ENCODE data around the gene NAV2.
A peak's percentile ranks its signal among the peaks of the same experiment; 100 is the strongest.
"Not testable (repeated sequence)": the region's sequence is repeated elsewhere in the genome, so short reads cannot be mapped to it uniquely, and the experiment has no call there.

Gene NAV2

GRCh38 chr11:19960410-19960809 is 247.8 kb downstream of the NAV2 start:
- DNase-seq: not testable (repeated sequence)

DNA sequence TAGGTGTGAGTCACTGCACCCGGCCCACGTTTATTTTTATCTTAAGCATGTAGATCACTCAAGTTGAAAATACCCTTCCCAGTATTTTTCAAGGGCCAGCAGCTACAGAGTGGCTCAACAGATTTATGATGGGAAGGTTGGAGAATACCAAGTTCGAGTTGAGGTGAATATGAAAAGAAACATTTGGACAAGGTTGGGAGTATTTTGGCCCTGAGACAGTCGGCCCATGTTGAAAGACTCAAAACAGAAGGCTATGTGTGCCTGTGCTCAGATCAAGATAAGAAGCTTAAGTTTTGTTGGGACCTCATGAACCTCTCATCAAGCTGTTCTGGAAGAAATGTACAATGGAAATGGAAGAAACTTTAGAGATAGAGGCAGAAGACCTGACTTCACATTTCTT is 248.6 kb downstream of the NAV2 start:
- no peak for DNase-seq

DNA sequence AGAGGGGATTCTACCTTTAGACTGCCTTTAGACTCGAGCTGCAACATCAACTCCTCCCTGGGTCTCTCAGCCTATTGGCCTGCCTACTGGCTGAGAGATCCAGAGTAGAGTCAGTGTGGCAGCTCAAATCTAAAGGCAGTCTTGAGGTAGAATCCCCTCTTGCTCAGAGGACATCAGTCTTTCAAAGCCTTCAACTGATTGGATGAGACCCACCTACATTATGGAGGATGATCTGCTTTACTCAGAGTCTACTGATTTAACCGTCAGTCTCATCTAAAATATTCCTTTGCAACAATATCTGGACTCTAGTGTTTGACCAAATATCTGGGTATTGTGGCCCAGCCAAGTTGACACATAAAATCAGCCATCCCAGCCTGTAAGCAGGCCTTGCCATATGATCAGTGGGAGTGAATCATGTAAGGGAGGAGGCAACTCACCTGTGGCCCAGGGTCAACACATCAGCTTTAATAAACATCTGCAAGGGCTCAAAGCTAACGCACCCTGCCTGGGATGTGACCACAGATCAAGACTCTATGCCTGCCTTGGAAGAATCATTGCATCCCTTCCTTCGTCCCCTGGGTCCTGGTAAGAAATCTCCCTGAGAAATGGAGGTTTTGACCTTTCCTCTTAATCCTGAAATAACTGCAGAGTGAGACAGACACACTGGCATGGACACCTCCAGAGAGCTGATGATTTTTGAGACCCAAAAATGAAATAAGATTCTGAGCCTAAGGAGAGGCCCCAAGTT is 249.6 kb downstream of the NAV2 start:
- no peak for DNase-seq

DNA sequence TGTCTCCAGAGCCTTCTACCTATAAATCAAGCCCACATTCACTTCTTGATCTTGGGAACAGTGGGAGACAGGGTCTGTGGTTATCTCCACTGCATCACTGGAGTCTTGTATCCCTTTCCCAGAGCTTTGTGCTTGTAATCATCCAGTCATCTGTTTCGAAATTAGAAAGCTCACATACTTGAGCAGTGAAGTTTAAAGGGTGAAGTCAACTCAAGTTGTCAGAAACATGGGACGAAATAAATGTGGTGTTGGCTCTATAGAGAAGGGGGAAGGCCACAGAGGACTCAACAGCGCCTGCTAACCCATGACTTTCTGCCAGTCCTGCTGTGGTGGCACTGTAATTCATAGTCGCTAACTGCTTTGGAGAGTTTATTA is 250.2 kb downstream of the NAV2 start:
- DNase-seq: no peak

DNA sequence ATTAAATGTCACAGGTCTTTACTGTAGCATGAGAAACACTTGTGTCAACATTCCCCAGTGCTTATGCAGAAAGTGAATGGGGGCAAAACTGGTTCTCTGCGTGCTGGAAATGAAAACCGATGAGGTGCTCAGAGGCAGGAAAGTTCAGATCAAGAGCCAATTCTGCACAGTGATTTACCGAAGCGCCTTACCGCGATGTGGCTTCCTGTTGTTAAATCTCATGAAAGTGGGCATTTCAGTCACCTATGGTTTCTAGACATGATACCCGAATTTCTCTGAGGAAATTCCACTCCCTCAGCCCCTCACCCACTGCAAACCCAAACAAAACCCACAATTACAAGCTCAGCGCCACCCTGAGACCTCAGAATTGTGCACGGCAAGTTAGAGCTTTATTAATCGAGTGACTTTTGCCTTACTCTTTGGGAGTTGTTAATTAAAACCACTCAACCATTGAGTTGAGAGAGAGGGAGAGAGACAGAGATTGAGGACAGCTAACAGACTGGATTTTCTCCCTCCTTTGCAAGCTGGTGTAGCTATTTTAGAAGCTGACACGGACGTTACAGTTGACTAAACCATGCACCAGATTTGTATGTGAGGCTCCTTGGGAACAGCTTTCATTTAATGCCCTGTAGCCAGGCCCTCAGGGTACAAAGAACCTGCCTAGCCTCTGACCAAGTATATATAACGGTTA is 251.2 kb downstream of the NAV2 start:
- DNase-seq: no peak

- DNase-seq: no peak
Observed at GRCh38 chr11:19966441-19966840, 253.8 kb downstream of the NAV2 start.

GRCh38 chr11:19966927-19967326 is 254.3 kb downstream of the NAV2 start:
- no peak for DNase-seq

GRCh38 chr11:19967787-19968186 is 255.2 kb downstream of the NAV2 start:
- no peak for DNase-seq

DNA sequence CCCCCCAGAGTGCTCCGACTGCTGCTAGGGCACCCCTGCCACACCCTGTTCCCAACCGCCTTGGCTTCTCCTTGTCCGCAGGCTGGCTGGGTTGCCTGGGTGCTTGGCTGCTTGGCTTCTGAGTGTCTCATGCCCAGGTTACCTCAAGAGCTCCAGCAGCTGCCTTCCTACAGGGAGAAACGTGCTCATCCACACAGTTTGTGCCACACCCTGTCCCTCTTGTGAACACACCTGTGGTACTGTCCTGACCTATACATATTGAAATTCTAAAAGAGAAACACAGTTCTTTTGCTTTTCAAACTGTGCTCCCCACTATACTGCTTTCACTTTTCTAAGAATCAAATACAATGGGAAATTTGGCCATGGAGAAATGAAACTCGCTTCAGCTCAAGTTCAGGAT is 256.2 kb downstream of the NAV2 start:
- no peak for DNase-seq

DNA sequence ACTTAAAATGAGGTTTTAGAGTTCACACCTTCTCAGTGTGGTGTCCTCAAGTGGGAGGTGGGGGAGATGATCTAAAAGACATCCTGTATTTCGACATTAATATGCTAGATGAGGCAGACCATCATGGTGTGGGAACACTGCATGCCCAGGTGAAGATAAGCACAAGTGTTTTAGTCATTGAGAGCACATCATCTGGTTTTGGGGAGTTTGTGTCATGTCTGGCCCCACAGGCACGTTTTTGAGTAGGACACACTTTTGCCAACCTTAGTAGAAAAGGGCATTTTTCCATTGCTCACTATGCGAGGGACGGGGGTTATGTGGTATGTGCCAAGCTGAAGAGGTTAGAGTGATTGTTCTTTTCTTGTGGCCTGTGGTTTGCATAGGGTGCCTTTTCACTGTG is 258.3 kb downstream of the NAV2 start:
- DNase-seq: no peak

DNA sequence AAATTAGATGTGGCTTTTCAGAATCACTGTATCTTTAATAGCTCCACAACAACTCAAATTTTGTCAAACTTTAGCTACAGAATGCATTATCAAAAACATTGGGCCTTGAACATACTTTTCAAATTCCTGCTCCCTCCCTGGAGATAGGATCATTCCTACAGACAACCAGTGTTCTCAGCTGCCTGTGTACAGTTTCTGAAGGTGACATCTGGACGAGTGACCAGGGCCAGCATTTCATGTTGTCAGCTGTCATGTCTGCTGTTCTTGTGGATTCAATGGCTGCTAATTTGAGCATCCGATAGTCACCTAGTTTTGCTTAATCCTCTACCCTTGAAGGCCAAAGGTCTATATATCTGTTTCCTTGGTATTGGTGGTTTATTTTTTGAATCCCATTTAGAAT is 259.5 kb downstream of the NAV2 start:
- no peak for DNase-seq

DNA sequence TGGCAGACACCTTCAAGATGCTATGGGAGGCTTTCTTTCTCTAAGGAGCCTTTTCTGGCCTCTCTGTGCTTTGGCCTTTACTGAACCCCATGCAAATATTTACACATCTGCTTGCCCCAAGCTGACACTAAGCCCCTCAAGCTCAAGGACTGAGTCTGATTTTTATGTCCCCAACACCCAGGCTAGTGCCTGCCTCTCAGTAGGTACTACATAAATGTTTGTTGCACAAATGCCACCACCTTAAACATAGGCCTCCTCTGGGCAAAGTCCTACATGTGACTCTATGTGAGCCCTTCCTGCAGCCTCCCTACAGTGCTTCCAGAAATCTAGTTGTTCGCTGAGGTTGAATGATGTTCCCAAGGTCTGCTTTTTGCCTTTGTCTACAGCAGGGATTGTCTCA is 260.0 kb downstream of the NAV2 start:
- no peak for DNase-seq

- no peak for DNase-seq
Observed at GRCh38 chr11:19973136-19973635, 260.5 kb downstream of the NAV2 start.

DNA sequence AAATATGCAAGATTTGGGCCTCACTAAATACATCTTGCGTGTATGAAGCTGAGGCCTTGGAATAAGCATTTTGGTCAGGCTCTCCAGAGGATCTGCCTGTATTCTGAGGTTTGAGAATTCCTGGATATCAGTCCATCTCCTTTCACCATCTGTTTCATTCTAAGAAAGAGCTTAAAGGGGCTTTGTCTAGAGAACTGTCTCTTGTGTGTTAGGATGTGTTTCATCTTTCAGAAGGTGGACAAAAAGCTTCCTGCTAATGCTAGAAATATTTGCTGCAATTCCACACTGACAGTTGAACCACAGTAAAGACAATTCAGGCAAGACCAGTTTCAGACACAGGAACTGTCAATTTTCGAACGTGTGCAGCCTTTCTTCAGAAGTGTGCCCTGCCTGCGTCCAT is 262.2 kb downstream of the NAV2 start:
- DNase-seq: no peak

- DNase-seq: no peak
Observed at GRCh38 chr11:19975414-19975990, 262.9 kb downstream of the NAV2 start.

- no peak for DNase-seq
Observed at GRCh38 chr11:19976281-19976941, 263.8 kb downstream of the NAV2 start.

DNA sequence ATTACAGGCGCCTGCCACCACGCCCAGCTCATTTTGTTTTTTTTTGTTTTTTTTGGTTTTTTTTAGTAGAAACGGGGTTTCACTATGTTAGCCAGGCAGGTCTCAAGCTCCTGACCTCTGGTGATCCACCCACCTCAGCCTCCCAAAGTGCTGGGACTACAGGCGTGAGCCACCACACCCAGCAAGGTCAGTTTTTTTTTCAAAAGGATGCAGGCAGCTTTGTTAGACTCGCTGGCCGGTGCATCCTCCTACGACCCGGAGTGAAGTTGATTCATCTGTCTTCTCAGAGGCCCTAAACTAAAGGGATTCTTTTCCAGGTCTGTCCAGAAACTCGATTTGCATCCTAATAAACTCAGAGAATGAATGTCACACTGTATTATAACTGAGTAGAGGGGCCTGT is 265.3 kb downstream of the NAV2 start:
- DNase-seq: no peak

GRCh38 chr11:19978668-19979518 is 266.3 kb downstream of the NAV2 start:
- DNase-seq: no peak

DNA sequence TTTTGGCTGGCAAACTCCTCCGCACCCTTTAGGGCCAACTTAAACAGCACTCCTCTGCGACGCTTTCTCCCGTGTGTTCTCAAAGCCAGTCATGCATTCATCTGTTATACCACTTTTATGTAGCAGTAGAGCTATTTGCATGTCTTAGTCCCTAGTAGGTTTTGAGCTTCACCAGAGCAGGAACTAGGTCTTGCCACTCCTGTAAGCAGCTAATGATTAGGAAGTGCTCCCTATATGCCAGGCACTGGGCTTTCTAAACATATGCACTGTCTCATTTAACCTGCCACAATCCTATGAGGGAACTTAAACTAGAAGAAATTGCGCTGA is 266.8 kb downstream of the NAV2 start:
- no peak for DNase-seq

DNA sequence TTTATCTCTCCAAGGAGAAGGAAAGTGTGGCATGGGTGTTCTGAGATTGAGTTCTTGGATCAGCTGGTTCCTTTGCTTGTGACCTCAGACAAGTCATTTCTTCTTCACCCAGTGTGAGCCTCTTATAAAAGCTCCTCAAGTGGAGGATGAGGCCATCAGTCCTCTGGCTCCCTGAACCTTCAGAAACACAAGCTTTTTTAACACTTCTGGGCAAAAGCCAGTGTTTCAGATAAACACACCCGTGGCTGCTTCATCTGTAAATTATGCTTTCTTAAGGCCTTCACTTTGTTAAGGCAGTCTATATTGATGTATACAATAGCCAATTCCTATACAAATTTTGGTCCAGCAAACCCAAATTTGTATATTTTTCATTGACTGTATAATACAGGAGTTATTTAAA is 267.8 kb downstream of the NAV2 start:
- no peak for DNase-seq

- DNase-seq: peak; percentile 5
Observed at GRCh38 chr11:19980957-19981669, 268.5 kb downstream of the NAV2 start.
